AG10803 (cell line): Measurements from ENCODE around the gene WWTR1.

ENCODE experiments used
- DNase-seq: peaks from one replicate; pipeline ENCODE4 v3.0.0; 2010; ENCODE audit warnings: low read depth
- H3K4me3 ChIP-seq: 2 replicates; pipeline ENCODE4 v1.5.1; 2011; ENCODE audit warnings: mild to moderate bottlenecking, low read length, control low read depth
- TF ChIP-seq, protein P1 (sequence below): conservative IDR thresholded peaks from 2 replicates; pipeline ENCODE4 v1.5.1; 2011; ENCODE audit warnings: mild to moderate bottlenecking, low read length, control low read depth, inconsistent platforms

Gene WWTR1

DNA sequence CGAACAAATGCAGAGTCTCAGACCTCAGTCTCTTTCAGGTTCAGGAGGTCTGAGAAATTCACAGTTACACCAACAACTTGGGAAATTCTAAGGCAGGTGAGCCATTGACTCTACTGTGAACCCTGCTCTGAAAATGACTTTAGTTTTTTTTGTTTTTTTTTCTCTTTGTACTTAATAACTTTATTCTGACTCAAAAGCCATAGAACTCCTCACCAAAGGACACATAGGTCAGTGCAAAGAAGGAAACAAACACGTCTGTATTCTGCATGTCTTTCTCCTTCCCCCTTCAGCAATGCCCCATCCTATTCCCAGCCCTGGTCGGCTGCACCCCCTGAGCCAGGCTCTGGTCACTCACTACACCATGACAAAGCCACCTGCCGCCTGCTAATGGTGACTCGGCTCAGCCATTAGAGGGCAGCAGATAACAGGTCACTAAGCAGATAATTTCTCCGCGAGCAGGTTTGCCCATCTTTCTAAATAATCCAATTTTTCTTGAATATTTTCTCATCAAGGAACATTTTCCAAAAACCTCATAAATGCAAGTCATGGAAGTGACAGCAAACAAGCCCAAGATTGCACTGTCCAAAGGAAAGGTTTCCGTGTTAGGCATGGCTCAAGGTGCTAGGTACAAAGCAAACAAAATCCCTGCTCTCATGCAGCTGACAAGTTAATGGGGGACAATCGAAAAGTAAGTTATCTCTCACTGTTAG, 145.6 kb downstream of the WWTR1 start:
- TF ChIP-seq, protein P1, sequence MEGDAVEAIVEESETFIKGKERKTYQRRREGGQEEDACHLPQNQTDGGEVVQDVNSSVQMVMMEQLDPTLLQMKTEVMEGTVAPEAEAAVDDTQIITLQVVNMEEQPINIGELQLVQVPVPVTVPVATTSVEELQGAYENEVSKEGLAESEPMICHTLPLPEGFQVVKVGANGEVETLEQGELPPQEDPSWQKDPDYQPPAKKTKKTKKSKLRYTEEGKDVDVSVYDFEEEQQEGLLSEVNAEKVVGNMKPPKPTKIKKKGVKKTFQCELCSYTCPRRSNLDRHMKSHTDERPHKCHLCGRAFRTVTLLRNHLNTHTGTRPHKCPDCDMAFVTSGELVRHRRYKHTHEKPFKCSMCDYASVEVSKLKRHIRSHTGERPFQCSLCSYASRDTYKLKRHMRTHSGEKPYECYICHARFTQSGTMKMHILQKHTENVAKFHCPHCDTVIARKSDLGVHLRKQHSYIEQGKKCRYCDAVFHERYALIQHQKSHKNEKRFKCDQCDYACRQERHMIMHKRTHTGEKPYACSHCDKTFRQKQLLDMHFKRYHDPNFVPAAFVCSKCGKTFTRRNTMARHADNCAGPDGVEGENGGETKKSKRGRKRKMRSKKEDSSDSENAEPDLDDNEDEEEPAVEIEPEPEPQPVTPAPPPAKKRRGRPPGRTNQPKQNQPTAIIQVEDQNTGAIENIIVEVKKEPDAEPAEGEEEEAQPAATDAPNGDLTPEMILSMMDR, result peak; percentile 86
- DNase-seq, result peak; percentile 70
- no peak overlapping the region for H3K4me3 ChIP-seq

DNA sequence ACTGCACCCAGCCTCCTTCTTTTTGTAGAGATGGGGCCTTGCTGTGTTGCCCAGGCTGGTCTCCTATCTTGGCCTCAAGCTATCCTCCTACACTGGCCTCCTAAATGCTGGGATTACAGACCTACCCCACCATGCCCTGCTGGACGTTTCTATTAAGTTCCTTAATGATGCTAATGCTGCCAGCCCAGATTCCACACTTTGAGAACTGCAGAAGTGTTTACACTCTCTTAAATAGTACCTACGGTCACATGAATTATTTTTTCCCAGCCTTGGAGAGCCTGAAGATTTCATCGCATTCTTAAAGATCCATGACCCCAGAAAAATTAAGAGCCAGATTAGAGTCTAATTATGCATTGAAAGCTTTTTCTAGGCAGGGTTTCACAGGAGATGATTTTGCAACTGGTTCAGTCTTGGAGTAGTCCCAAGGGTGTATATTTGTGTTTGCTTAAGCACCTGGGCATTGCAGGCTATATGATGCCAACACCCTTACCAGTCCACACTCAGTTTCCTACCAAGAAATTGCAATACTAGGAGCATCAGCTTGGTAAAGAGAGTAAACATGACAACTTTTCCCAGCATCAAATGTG, 146.7 kb downstream of the WWTR1 start:
- TF ChIP-seq, protein P1, result no peak
- DNase-seq, result no peak
- H3K4me3 ChIP-seq, result no peak overlapping the region

DNA sequence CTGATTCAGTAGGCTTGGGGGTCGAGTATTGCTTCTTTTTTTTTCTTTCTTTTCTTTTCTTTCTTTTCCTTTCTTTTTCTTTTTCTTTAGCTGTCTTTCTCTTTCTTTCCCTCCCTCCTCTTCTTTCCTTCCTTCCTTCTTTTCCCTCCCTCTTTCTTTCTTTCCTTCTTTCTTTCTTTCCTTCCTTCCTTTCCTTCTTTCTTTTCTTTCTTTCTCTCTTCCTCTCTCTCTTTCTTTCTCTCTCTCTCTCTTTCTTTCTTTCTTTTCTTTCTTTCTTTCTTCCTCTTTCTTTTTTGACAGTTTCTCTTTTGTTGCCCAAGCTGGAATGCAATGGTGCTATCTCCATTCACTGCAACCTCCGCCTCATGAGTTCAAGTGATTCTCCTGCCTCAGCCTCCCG, 147.3 kb downstream of the WWTR1 start:
- H3K4me3 ChIP-seq, result no peak overlapping the region
- DNase-seq, result no peak
- TF ChIP-seq, protein P1, result no peak

DNA sequence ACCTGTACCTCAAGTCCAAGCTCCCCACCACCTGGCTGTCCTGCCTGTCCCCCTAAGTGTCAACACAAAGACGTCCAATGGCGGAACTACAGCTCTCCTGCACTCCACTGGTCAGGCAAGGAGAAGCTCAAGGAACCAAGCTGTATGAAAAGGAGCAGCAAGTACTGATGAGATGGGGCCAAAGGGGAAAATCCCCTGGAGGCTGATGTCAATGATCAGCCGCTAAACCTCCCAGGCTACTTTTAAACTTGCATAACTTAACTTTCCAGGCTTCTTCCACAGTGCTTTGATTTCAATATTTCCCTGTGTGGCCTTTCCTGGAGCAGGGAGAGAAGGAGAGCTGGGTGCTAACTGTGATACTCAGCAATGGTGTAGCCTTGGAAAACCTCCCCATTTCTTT, 148.3 kb downstream of the WWTR1 start:
- no peak for DNase-seq
- no peak overlapping the region for H3K4me3 ChIP-seq
- TF ChIP-seq, protein P1, result no peak

DNA sequence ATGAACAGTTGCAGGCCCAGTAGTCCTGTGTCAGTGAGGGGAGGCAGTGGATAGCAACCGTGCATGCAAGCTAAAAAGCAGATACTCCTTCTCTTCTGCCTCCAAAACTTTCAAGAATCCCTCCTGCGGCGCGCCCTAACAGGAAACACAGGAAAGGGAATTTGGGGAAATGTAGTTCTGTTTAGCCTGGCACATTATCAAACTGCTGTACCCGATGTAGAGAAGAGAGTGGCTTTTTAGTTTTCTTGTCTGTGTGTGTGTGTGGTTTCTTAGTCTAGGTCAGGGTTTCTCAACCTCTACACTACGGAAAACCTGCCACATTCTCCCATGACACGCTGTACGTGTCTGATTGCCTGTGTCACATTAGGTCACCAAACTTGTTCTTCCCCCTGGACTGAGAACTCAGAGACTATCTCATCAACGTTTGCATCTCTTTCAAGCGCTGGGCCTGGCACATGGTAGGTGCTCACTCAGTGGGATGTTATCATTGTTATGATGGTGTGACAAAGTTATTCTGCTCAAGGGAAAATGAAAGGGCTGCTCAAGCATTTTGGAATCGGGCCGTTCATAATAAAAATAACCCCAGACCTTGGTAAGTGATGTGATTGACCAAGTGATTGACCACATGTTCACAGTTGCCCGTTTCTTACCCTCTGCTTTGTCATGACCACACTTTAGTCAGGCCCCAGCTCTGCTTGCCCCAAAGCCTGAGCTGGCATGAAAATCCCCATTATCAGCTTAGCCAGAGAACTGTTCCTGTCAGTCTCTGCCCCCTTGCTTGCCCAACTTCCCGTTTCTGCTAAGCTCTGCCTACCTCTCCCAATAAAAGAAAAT, 150.1 kb downstream of the WWTR1 start:
- peak; percentile 34 for DNase-seq
- no peak overlapping the region for H3K4me3 ChIP-seq
- TF ChIP-seq, protein P1, result no peak

DNA sequence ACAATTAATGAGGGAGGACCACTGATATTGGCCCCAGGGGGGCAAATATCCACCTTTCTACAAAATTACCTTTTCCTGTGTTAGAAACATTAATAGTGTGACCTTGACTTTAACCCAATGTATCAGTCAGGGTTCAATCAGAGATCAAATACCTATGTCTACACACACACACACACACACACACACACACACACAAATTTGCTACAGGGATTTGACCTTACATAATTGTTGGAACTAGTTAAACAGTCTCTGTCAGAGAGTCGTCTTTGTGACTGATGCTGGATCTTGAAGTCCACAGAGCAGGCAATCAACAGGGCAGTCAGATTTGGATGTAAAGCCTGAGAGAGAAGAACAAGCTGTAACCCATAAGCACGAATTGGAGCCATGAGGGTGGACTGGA, 150.9 kb downstream of the WWTR1 start:
- DNase-seq, result peak; percentile 10
- H3K4me3 ChIP-seq, result no peak overlapping the region
- TF ChIP-seq, protein P1, result no peak
